Glomerular visceral epithelial cell (primary cell): Measurements from ENCODE around the gene IZUMO1R.
"Not testable (repeated sequence)": the region's sequence is repeated elsewhere in the genome, so short reads cannot be mapped to it uniquely, and the experiment has no call there.

Experiments used
- DNase-seq: peaks from one replicate; pipeline ENCODE4 v3.0.0-alpha.2; 2016; ENCODE audit errors: extremely low spot score

The IZUMO1R gene

GRCh38 chr11:94325681-94326080 lies 21.3 kb downstream of the IZUMO1R start:
- DNase-seq = no peak

- no peak for DNase-seq
Measured at GRCh38 chr11:94326947-94327346, 22.6 kb downstream of the IZUMO1R start.

- DNase-seq = no peak
Measured at GRCh38 chr11:94328587-94329080, 24.3 kb downstream of the IZUMO1R start.

GRCh38 chr11:94329501-94329900 lies 25.1 kb downstream of the IZUMO1R start:
- no peak for DNase-seq

DNA sequence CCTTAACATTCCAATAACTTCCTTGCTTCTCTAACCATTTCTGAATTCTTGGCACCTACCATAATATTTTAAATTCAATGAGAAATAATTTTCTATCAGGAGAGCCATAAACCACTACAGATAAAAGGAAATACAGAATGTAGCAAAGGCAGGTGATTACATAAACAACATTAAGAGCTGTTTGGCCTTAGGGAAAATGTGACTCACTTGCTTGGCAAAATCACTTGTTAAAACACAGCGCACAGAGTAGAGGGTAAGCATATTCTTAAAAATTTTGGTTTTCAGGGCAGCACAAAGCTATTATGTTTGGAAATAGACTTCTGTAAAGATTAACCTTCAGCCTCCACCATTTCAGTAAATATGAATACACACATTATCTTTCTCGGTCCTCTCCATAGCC lies 26.4 kb downstream of the IZUMO1R start:
- DNase-seq = no peak

DNA sequence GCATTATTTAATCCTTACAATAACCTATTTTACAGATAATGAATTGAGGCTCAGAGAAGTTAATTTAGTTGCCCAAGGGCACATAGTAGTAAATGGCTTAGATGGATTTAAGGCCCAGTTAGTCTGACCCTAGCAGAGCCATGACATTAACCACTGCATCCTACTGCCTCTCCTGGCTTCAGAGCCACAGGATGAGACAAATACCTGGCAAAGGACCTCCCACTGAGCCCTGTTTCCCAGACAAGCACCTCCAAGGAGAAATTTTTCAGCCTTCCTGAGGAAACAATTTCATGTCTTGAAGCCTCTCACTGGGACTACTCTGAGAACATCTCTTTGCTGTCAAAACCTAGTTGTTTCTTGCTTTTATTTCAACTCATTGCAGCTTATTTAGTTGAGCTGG lies 28.4 kb downstream of the IZUMO1R start:
- no peak for DNase-seq

GRCh38 chr11:94336033-94336432 lies 31.7 kb downstream of the IZUMO1R start:
- DNase-seq = no peak

- DNase-seq = no peak
Measured at GRCh38 chr11:94338651-94339050, 34.3 kb downstream of the IZUMO1R start.

DNA sequence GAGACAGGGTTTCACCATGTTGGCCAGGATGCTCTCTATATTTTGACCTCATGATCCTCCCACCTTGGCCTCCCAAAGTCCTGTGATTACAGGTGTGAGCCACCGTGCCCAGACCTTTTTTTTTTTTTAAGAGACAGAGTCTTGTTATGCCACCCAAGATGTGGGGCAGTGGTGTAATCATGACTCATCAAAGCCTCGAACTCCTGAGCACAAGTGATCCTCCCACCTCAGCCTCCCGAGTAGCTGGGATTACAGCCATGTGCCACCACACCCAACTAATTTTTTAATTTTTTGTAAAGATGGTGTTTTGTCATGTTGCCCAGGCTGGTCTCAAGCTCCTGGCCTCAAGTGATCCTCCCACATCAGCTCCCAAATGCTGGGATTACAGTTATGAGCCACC lies 37.9 kb downstream of the IZUMO1R start:
- no peak for DNase-seq

- no peak for DNase-seq
Measured at GRCh38 chr11:94343495-94343894, 39.1 kb downstream of the IZUMO1R start.

DNA sequence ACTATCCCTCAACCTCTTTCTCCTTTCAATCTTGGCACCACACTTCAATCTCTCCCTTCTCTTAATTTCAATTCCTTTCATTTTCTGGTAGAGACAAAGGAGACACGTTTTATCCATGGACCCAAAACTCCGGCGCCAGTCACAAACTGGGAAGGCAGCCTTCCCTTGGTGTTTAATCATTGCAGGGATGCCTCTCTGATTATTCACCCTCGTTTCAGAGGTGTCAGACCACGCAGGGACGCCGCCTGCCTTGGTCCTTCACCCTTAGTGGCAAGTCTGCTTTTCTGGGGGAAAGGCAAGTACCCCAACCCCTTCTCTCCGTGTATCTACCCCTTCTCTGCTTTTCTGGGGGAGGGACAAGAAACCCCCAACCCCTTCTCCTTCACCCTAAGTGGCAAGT lies 41.9 kb downstream of the IZUMO1R start:
- DNase-seq = not testable (repeated sequence)

GRCh38 chr11:94350850-94351563 lies 46.6 kb downstream of the IZUMO1R start:
- DNase-seq = not testable (repeated sequence)
